ENCODE results near the gene MUC5AC. TPM values are rescaled to one million over a fixed set of nuclear protein-coding genes. Genes with fewer than 3 reads are reported as not detected.
"Not testable (repeated sequence)": the region's sequence is repeated elsewhere in the genome, so short reads cannot be mapped to it uniquely, and the experiment has no call there.

Gene MUC5AC
- total RNA-seq, 2 experiments from 2014 or later: not detected

- TF ChIP-seq, protein P1, sequence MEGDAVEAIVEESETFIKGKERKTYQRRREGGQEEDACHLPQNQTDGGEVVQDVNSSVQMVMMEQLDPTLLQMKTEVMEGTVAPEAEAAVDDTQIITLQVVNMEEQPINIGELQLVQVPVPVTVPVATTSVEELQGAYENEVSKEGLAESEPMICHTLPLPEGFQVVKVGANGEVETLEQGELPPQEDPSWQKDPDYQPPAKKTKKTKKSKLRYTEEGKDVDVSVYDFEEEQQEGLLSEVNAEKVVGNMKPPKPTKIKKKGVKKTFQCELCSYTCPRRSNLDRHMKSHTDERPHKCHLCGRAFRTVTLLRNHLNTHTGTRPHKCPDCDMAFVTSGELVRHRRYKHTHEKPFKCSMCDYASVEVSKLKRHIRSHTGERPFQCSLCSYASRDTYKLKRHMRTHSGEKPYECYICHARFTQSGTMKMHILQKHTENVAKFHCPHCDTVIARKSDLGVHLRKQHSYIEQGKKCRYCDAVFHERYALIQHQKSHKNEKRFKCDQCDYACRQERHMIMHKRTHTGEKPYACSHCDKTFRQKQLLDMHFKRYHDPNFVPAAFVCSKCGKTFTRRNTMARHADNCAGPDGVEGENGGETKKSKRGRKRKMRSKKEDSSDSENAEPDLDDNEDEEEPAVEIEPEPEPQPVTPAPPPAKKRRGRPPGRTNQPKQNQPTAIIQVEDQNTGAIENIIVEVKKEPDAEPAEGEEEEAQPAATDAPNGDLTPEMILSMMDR (conservative IDR thresholded peaks at IDR 0.05; ENCODE audit: low read length): no peak
- no peak for TF ChIP-seq EZH2phosphoT487 (IDR thresholded peaks at IDR 0.05; ENCODE audit: borderline replicate concordance, low read depth, low read length)
- no peaks in the 10 kb centered on the region for H3K36me3 ChIP-seq (ENCODE audit: insufficient read depth, low read length)
- CTCF ChIA-PET (ENCODE audit: unreplicated experiment): no interaction called here
- POLR2A ChIA-PET: no interaction called here
- H3K9me3 ChIP-seq (ENCODE audit: low read length): no peaks in the 10 kb centered on the region
- no peaks in the 10 kb centered on the region for H3K4me1 ChIP-seq (ENCODE audit: insufficient read depth, low read length, poor library complexity, severe bottlenecking)
- no TSS peak for BruUV-seq (replicated peaks)
- H3K4me3 ChIP-seq (ENCODE audit: low read depth, low read length, poor library complexity, severe bottlenecking): no peak overlapping the region
- H3K27ac ChIP-seq (ENCODE audit: low read depth, low read length, poor library complexity, severe bottlenecking): no peak overlapping the region
- no peak overlapping the region for H3K4me2 ChIP-seq (ENCODE audit: low read length)
- no peaks in the 10 kb centered on the region for H3K9me2 ChIP-seq (ENCODE audit: insufficient read depth, low read length)
- H2AFZ ChIP-seq (ENCODE audit: low read length): no peak overlapping the region
- no peaks in the 10 kb centered on the region for H4K20me1 ChIP-seq (ENCODE audit: insufficient read depth, low read length)
- intact Hi-C loops (cut with micrococcal nuclease; ENCODE audit: unreplicated experiment): no loop called here
- H3K79me2 ChIP-seq (ENCODE audit: insufficient read depth, low read depth, low read length): no peaks in the 10 kb centered on the region
- no peak for DNase-seq (ENCODE audit: low spot score)
Observed at GRCh38 chr11:1181853-1182535, 24.2 kb downstream of the MUC5AC start.

GRCh38 chr11:1184139-1184538 lies 26.4 kb downstream of the MUC5AC start:
- H3K4me3 ChIP-seq (ENCODE audit: low read depth, low read length, poor library complexity, severe bottlenecking); DNase-seq (ENCODE audit: low spot score); H3K9me2 ChIP-seq (ENCODE audit: insufficient read depth, low read length); CTCF ChIA-PET (ENCODE audit: unreplicated experiment); H4K20me1 ChIP-seq (ENCODE audit: insufficient read depth, low read length); H3K79me2 ChIP-seq (ENCODE audit: insufficient read depth, low read depth, low read length); intact Hi-C loops (cut with micrococcal nuclease; ENCODE audit: unreplicated experiment); H3K9me3 ChIP-seq (ENCODE audit: low read length); BruUV-seq (replicated peaks); H2AFZ ChIP-seq (ENCODE audit: low read length); POLR2A ChIA-PET; H3K36me3 ChIP-seq (ENCODE audit: insufficient read depth, low read length); H3K27ac ChIP-seq (ENCODE audit: low read depth, low read length, poor library complexity, severe bottlenecking); H3K4me2 ChIP-seq (ENCODE audit: low read length); H3K4me1 ChIP-seq (ENCODE audit: insufficient read depth, low read length, poor library complexity, severe bottlenecking): not testable (repeated sequence)

- H3K9me2 ChIP-seq (ENCODE audit: insufficient read depth, low read length); CTCF ChIA-PET (ENCODE audit: unreplicated experiment); H3K36me3 ChIP-seq (ENCODE audit: insufficient read depth, low read length); H2AFZ ChIP-seq (ENCODE audit: low read length); H3K4me3 ChIP-seq (ENCODE audit: low read depth, low read length, poor library complexity, severe bottlenecking); POLR2A ChIA-PET; DNase-seq (ENCODE audit: low spot score); intact Hi-C loops (cut with micrococcal nuclease; ENCODE audit: unreplicated experiment); H3K4me1 ChIP-seq (ENCODE audit: insufficient read depth, low read length, poor library complexity, severe bottlenecking); H4K20me1 ChIP-seq (ENCODE audit: insufficient read depth, low read length); H3K79me2 ChIP-seq (ENCODE audit: insufficient read depth, low read depth, low read length); H3K27ac ChIP-seq (ENCODE audit: low read depth, low read length, poor library complexity, severe bottlenecking); H3K4me2 ChIP-seq (ENCODE audit: low read length); BruUV-seq (replicated peaks); H3K9me3 ChIP-seq (ENCODE audit: low read length): not testable (repeated sequence)
Observed at GRCh38 chr11:1188451-1189130, 30.8 kb downstream of the MUC5AC start.

- H3K9me3 ChIP-seq (ENCODE audit: low read length); H3K4me3 ChIP-seq (ENCODE audit: low read depth, low read length, poor library complexity, severe bottlenecking); H3K9me2 ChIP-seq (ENCODE audit: insufficient read depth, low read length); H3K36me3 ChIP-seq (ENCODE audit: insufficient read depth, low read length); H3K27ac ChIP-seq (ENCODE audit: low read depth, low read length, poor library complexity, severe bottlenecking); intact Hi-C loops (cut with micrococcal nuclease; ENCODE audit: unreplicated experiment); DNase-seq (ENCODE audit: low spot score); BruUV-seq (replicated peaks); POLR2A ChIA-PET; H2AFZ ChIP-seq (ENCODE audit: low read length); CTCF ChIA-PET (ENCODE audit: unreplicated experiment); H3K4me2 ChIP-seq (ENCODE audit: low read length); H3K4me1 ChIP-seq (ENCODE audit: insufficient read depth, low read length, poor library complexity, severe bottlenecking); H3K79me2 ChIP-seq (ENCODE audit: insufficient read depth, low read depth, low read length); H4K20me1 ChIP-seq (ENCODE audit: insufficient read depth, low read length): not testable (repeated sequence)
Observed at GRCh38 chr11:1189816-1190215, 32.1 kb downstream of the MUC5AC start.

DNA sequence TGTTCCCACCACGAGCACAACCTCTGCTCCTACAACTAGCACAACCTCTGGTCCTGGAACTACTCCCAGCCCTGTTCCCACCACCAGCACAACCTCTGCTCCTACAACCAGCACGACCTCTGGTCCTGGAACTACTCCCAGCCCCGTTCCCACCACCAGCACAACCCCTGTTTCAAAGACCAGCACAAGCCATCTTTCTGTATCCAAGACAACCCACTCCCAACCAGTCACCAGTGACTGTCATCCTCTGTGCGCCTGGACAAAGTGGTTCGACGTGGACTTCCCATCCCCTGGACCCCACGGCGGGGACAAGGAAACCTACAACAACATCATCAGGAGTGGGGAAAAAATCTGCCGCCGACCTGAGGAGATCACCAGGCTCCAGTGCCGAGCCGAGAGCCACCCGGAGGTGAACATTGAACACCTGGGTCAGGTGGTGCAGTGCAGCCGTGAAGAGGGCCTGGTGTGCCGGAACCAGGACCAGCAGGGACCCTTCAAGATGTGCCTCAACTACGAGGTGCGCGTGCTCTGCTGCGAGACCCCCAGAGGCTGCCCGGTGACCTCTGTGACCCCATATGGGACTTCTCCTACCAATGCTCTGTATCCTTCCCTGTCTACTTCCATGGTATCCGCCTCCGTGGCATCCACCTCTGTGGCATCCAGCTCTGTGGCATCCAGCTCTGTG lies 34.2 kb downstream of the MUC5AC start:
- BruUV-seq (replicated peaks); CTCF ChIA-PET (ENCODE audit: unreplicated experiment): not testable (repeated sequence)

More for the DNA sequence above, 34.2 kb downstream of the MUC5AC start:
- DNase-seq (ENCODE audit: low spot score); POLR2A ChIA-PET; H3K4me1 ChIP-seq (ENCODE audit: insufficient read depth, low read length, poor library complexity, severe bottlenecking); intact Hi-C loops (cut with micrococcal nuclease; ENCODE audit: unreplicated experiment); H3K4me3 ChIP-seq (ENCODE audit: low read depth, low read length, poor library complexity, severe bottlenecking); H3K4me2 ChIP-seq (ENCODE audit: low read length); H3K9me2 ChIP-seq (ENCODE audit: insufficient read depth, low read length); H3K9me3 ChIP-seq (ENCODE audit: low read length); H2AFZ ChIP-seq (ENCODE audit: low read length); H4K20me1 ChIP-seq (ENCODE audit: insufficient read depth, low read length); H3K36me3 ChIP-seq (ENCODE audit: insufficient read depth, low read length); H3K27ac ChIP-seq (ENCODE audit: low read depth, low read length, poor library complexity, severe bottlenecking); H3K79me2 ChIP-seq (ENCODE audit: insufficient read depth, low read depth, low read length): not testable (repeated sequence)

All from OCI-LY7 (cell line).